ENCODE data around the gene CAMTA2.

CAMTA2 gene

DNA sequence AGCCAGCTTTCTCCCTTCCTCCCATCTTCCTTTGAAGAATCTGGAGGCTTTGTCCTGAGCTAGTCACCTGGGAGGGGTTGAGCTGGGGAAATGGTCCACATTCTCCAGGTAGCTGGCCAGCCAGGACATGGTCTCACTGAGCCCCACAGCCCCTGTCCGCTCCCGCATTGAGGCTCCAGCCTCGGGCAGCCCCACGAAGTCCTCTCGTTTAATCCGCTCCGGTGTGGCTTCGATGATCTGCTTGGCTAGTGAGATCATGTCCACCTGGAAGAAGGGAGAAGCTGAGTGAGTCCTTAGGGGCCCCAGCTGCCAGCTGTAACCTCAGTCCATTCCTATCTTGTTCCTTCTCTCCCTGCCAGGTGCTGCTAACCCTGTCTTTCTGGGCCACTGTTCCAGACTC, 17.2 kb downstream of the CAMTA2 start:
- Histone ChIP-seq H3K36me3 (peaks cover 15 to 54% (median 45%) of the 10 kb centered on the region in 3 donors), H3K4me1 (peaks cover 0 to 35% (median 34%) of the 10 kb centered on the region in 4 donors), H3K27me3 (no peaks in the 10 kb centered on the region), H3K4me3 (no peak overlapping the region), H3K27ac (peak overlapping the region; percentile 90 to 92), H3K9me3 (no peaks in the 10 kb centered on the region)
- intact Hi-C loops (cut with DNase I; ENCODE audit: low total_unique reads) = no loop called here
- TF ChIP-seq, protein P1, sequence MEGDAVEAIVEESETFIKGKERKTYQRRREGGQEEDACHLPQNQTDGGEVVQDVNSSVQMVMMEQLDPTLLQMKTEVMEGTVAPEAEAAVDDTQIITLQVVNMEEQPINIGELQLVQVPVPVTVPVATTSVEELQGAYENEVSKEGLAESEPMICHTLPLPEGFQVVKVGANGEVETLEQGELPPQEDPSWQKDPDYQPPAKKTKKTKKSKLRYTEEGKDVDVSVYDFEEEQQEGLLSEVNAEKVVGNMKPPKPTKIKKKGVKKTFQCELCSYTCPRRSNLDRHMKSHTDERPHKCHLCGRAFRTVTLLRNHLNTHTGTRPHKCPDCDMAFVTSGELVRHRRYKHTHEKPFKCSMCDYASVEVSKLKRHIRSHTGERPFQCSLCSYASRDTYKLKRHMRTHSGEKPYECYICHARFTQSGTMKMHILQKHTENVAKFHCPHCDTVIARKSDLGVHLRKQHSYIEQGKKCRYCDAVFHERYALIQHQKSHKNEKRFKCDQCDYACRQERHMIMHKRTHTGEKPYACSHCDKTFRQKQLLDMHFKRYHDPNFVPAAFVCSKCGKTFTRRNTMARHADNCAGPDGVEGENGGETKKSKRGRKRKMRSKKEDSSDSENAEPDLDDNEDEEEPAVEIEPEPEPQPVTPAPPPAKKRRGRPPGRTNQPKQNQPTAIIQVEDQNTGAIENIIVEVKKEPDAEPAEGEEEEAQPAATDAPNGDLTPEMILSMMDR (IDR thresholded peaks at IDR 0.05) = no peak
- DNase-seq = no peak

DNA sequence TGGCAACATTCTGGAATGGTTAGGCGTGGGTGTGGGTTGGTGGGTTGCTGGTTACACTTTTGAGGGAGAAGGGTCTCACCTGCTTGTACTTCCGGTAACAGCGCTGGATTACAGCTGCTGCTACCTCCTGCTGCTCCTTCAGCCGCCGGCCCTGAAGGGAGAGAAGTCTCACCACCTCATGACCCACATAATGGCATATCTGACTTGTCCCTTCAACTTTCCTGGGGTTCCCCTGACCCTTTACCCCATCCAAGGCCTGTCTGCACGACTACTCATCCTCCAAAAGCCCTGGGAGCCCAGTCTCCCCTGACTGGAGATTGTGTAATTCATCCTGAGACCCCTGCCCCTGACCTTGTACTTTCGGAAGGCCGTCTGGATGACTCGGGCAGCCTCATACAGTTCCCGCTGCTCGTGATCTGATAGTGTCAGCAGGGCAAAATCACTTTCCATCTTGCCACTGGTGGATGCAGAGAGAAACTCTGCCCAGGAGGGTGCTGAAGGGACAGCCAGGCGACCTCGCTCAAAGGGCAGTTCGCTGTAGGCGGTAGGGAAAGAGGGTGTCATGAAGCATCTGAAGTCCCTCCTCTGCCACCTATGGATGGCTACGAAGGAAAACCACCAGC, 17.8 kb downstream of the CAMTA2 start:
- Histone ChIP-seq H3K36me3 (peaks cover 15 to 50% (median 44%) of the 10 kb centered on the region in 3 donors), H3K4me1 (peaks cover 0 to 35% (median 34%) of the 10 kb centered on the region in 4 donors)
- intact Hi-C loops (cut with DNase I; ENCODE audit: low total_unique reads) = no loop called here

DNA sequence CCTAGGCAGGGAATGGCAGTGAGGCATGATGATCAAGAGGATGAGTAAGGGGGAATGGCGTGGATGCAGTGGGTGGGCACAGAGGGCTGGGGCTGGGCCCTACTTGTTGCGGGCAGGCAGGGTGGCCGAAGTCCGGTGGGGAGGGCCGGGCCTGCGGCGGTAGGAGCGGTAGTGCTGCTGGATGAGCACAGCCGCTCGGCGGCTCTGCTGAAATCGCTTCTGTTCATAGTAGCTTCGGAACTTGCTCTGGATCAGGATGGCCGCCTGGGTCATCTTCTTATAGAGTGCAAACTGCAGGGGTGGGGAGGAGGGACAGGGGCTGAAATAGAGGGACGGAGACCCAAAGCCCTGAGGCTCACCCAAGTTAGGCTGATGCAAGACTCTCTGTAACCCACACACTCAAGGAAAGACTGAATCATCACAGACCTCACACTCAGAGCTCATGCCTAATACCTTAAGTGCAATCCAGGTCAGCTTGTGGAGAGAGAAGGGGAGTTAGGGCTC, 18.4 kb downstream of the CAMTA2 start:
- DNase-seq = no peak
- H3K4me1 ChIP-seq = peaks cover 0 to 34% (median 32%) of the 10 kb centered on the region in 4 donors
- TF ChIP-seq, protein P1 (IDR thresholded peaks at IDR 0.05) = no peak
- intact Hi-C loops (cut with DNase I; ENCODE audit: low total_unique reads) = no loop called here
- H3K36me3 ChIP-seq = peaks cover 15 to 44% (median 38%) of the 10 kb centered on the region in 3 donors
- peak overlapping the region; percentile 90 to 92 for H3K27ac ChIP-seq
- H3K9me3 ChIP-seq = no peaks in the 10 kb centered on the region
- H3K4me3 ChIP-seq = peak overlapping the region; percentile 66 to 75
- H3K27me3 ChIP-seq = no peaks in the 10 kb centered on the region

More for the DNA sequence above, 17.8 kb downstream of the CAMTA2 start:
- TF ChIP-seq, protein P1 (IDR thresholded peaks at IDR 0.05) = no peak
- Histone ChIP-seq H3K9me3 (no peaks in the 10 kb centered on the region), H3K27me3 (no peaks in the 10 kb centered on the region), H3K27ac (peak overlapping the region; percentile 90 to 92), H3K4me3 (peak overlapping the region in 1 of 2 donors; percentile 66)
- DNase-seq = no peak

DNA sequence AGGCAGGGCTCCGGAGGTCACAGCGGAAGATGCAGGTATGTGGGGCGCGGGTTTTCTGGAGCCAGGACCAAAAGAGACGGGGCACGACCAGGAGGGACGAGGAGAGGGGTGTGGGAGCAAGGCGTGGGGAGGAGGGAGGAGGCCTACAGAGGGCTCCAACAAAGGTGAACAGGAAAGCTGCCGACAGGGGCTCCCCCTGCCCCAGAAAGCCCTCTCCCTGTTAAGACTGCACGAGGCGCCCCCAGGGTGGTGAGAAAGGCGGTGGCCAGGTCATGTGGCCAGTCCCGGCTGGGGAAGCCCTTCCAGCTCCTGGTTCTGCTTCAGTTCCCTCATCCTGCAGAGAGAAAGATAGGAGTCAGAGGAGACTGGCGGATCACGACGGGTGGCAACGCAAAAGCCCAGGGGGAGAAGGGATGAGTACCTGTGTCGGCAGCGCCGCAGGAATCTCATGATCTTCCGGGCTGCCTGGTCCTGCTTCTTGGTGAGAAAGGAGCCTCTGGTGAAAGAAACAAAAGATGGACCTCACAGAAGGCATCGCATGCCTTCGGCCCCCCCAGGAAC, 18.9 kb downstream of the CAMTA2 start:
- no peaks in the 10 kb centered on the region for H3K27me3 ChIP-seq

More for the DNA sequence above, 18.9 kb downstream of the CAMTA2 start:
- intact Hi-C loops (cut with DNase I; ENCODE audit: low total_unique reads) = no loop called here
- TF ChIP-seq, protein P1 (IDR thresholded peaks at IDR 0.05) = no peak
- DNase-seq = no peak
- Histone ChIP-seq H3K27ac (peak overlapping the region; percentile 90 to 92), H3K36me3 (peaks cover 15 to 39% (median 33%) of the 10 kb centered on the region in 3 donors), H3K9me3 (no peaks in the 10 kb centered on the region), H3K4me3 (peak overlapping the region; percentile 66 to 75), H3K4me1 (peaks cover 0 to 34% (median 32%) of the 10 kb centered on the region in 4 donors)
